H1 (cell line): Measurements from ENCODE around the gene CCNE1. TPM values are rescaled to one million over a fixed set of nuclear protein-coding genes. Genes with fewer than 3 reads are reported as not detected.

Source experiments
- KDM1A ChIP-seq: fragments of 200-600, 300-600 bp; sonication (generic); IDR thresholded peaks from 2 replicates; pipeline ENCODE4 v1.7.1; 2016; ENCODE audit warnings: mild to moderate bottlenecking, low read length, borderline replicate concordance
- SRF ChIP-seq: IDR thresholded peaks from 2 replicates; pipeline ENCODE4 v1.6.1; 2011; ENCODE audit warnings: mild to moderate bottlenecking, low read depth, low read length, moderate library complexity
- TAF7 ChIP-seq: optimal IDR thresholded peaks from 2 replicates; pipeline ENCODE3; 2011; ENCODE audit warnings: low read depth, mild to moderate bottlenecking, inconsistent platforms, low read length, moderate library complexity, borderline replicate concordance
- TEAD4 ChIP-seq: IDR thresholded peaks from 2 replicates; pipeline ENCODE4 v1.6.1; 2012; ENCODE audit warnings: low read depth, low read length, inconsistent platforms, mixed read lengths
- polyA plus RNA-seq, 7 experiments: library from polyadenylated mRNA; depleted of rRNA in 3 of 7; stranded (reverse) in 5 of 7; unstranded in 2 of 7; fragments of >200 nt in 5 of 7; fragments of 200-250 nt in 2 of 7; gene quantifications; 1 replicate in 5 of 7; 2 replicates in 1 of 7; 4 replicates in 1 of 7; pipeline versions ENCODE4 v1.2.1 to v1.2.3, GENCODE V29; 2011 to 2013; ENCODE audit warnings: missing spikeins in 2 of 7, mixed read lengths in 2 of 7
- total RNA-seq: library from RNA; stranded (reverse); fragmentation: NEBNext Ultra II Directional; extraction: Animal tissue kit (Norgen Biotek cat#: 25700); gene quantifications from 2 replicates; pipeline ENCODE4 v1.2.1, GENCODE V29; 2021
- TF ChIP-seq, protein P1 (sequence below), 3 experiments: IDR thresholded peaks; 1 replicate in 2 of 3; 2 replicates in 1 of 3; pipeline versions ENCODE4 v1.5.1 to v1.6.1; 2011; ENCODE audit warnings: low read length in 3 of 3, mild to moderate bottlenecking in 3 of 3, inconsistent platforms in 2 of 3, low read depth in 1 of 3, moderate library complexity in 1 of 3; ENCODE audit not compliant: insufficient read depth in 1 of 3; ENCODE audit errors: control extremely low read depth in 1 of 3

Gene CCNE1
- total and polyA plus RNA-seq, 2 of the 8 experiments (the other 6 are each of a cell fraction or from before 2014, with no cell fraction given) = 43.2 to 44.6 TPM

DNA sequence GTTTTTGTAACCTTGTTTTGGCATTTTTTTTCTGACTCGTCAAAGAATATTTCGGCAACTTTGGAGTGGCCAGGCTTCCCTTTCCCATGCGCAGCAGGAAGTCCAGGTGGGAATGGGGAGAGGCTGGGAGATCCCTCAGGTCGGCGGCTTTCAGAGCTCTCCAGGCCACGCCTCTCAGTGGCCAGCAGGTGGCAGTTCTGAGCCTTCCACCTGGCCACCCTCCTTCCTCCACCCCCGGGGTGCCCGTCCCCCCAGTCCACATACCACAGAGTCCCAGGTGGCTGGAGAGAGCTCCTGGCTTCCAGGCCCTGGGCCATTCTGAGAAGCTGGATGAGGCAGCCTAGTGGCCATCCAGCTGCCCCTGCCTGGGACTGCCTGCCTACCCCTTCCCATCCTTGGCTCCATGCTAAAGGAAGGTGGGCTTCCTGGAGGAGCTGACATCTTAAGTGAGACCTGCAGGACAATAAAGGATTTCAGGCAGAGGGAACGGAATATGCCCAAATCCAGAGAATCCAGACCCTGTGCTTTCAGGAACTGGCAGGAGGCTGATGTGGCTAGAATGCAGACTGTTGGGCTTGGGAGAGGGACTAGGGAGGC lies 46.3 kb downstream of the CCNE1 start (continued):
- TF ChIP-seq, protein P1, sequence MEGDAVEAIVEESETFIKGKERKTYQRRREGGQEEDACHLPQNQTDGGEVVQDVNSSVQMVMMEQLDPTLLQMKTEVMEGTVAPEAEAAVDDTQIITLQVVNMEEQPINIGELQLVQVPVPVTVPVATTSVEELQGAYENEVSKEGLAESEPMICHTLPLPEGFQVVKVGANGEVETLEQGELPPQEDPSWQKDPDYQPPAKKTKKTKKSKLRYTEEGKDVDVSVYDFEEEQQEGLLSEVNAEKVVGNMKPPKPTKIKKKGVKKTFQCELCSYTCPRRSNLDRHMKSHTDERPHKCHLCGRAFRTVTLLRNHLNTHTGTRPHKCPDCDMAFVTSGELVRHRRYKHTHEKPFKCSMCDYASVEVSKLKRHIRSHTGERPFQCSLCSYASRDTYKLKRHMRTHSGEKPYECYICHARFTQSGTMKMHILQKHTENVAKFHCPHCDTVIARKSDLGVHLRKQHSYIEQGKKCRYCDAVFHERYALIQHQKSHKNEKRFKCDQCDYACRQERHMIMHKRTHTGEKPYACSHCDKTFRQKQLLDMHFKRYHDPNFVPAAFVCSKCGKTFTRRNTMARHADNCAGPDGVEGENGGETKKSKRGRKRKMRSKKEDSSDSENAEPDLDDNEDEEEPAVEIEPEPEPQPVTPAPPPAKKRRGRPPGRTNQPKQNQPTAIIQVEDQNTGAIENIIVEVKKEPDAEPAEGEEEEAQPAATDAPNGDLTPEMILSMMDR (IDR thresholded peaks at IDR 0.05; ENCODE audit: control extremely low read depth in 1 of 3, insufficient read depth in 1 of 3, low read depth in 1 of 3, low read length in 3 of 3) = peak; percentile 62 to 87 (median 84)
- TF ChIP-seq SRF (no peak), TAF7 (no peak), KDM1A (peak; percentile 54; the same call in 1 of the 2 replicates), TEAD4 (peak; percentile 75)
